H1 (cell line): ENCODE results near the gene IGF2BP3. TPM values are rescaled to one million over a fixed set of nuclear protein-coding genes. Genes with fewer than 3 reads are reported as not detected.

Experiments used
- CREB1 ChIP-seq: IDR thresholded peaks from 2 replicates; pipeline ENCODE4 v1.6.1; 2012; ENCODE audit warnings: inconsistent platforms
- E2F6 ChIP-seq: IDR thresholded peaks from 2 replicates; pipeline ENCODE4 v1.6.1; 2012; ENCODE audit warnings: inconsistent platforms
- EP300 ChIP-seq, 2 experiments: IDR thresholded peaks; 1 replicate in 1 of 2; 2 replicates in 1 of 2; pipeline ENCODE4 v1.6.1; 2011 to 2012; ENCODE audit warnings: low read depth in 2 of 2, low read length in 2 of 2, mild to moderate bottlenecking in 2 of 2, borderline replicate concordance in 1 of 2, inconsistent platforms in 1 of 2, moderate library complexity in 1 of 2
- GTF2F1 ChIP-seq: IDR thresholded peaks from 2 replicates; pipeline ENCODE4 v1.6.1; 2012; ENCODE audit warnings: low read depth, low read length, improper control_type of control experiment, borderline replicate concordance
- TCF12 ChIP-seq: IDR thresholded peaks from 2 replicates; pipeline ENCODE4 v1.6.1; 2011; ENCODE audit warnings: low read depth, mild to moderate bottlenecking, low read length
- YY1 ChIP-seq: IDR thresholded peaks from 2 replicates; pipeline ENCODE4 v1.6.1; 2011; ENCODE audit warnings: low read depth, mild to moderate bottlenecking, low read length
- polyA plus RNA-seq, 7 experiments: library from polyadenylated mRNA; depleted of rRNA in 3 of 7; stranded (reverse) in 5 of 7; unstranded in 2 of 7; fragments of >200 nt in 5 of 7; fragments of 200-250 nt in 2 of 7; gene quantifications; 1 replicate in 5 of 7; 2 replicates in 1 of 7; 4 replicates in 1 of 7; pipeline versions ENCODE4 v1.2.1 to v1.2.3, GENCODE V29; 2011 to 2013; ENCODE audit warnings: missing spikeins in 2 of 7, mixed read lengths in 2 of 7
- total RNA-seq: library from RNA; stranded (reverse); fragmentation: NEBNext Ultra II Directional; extraction: Animal tissue kit (Norgen Biotek cat#: 25700); gene quantifications from 2 replicates; pipeline ENCODE4 v1.2.1, GENCODE V29; 2021
- TF ChIP-seq, protein P1 (sequence below): IDR thresholded peaks from 2 replicates; pipeline ENCODE4 v1.6.1; 2011; ENCODE audit warnings: low read length, improper control_type of control experiment

Gene IGF2BP3
- total and polyA plus RNA-seq, 2 of the 8 experiments (the other 6 are each of a cell fraction or from before 2014, with no cell fraction given) = 66.3 to 193 TPM

GRCh38 chr7:23266918-23267317 lies 203.4 kb downstream of the IGF2BP3 start (continued):
- TF ChIP-seq EP300 (IDR thresholded peaks at IDR 0.05; ENCODE audit: borderline replicate concordance in 1 of 2, low read depth in 2 of 2, low read length in 2 of 2) (no peak), E2F6 (no peak), GTF2F1 (no peak), CREB1 (no peak), YY1 (no peak), TCF12 (no peak)
- TF ChIP-seq, protein P1, sequence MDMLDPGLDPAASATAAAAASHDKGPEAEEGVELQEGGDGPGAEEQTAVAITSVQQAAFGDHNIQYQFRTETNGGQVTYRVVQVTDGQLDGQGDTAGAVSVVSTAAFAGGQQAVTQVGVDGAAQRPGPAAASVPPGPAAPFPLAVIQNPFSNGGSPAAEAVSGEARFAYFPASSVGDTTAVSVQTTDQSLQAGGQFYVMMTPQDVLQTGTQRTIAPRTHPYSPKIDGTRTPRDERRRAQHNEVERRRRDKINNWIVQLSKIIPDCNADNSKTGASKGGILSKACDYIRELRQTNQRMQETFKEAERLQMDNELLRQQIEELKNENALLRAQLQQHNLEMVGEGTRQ = no peak
